Left lobe of liver (tissue), 2 donors: ENCODE data around the gene SETD1A. TPM values are rescaled to one million over a fixed set of nuclear protein-coding genes. Genes with fewer than 3 reads are reported as not detected.
"Not testable (repeated sequence)": the region's sequence is repeated elsewhere in the genome, so short reads cannot be mapped to it uniquely, and the experiment has no call there.

Experiments used
- ATAC-seq: fragments of 200-7000 bp; cut with Tn5 transposase; one replicate; pipeline ENCODE4 v1.9.1; 2020; ENCODE audit warnings: mild to moderate bottlenecking, moderate library complexity
- DNase-seq: peaks from one replicate; pipeline ENCODE4 v3.0.0-alpha.2; 2020; ENCODE audit warnings: low spot score
- total RNA-seq: library from RNA; stranded (reverse); gene quantifications from one replicate; pipeline ENCODE4 v1.2.1, GENCODE V29; 2021
- donor health status: DM: no; HTN: no; CAD: no; lungs with moderate emphysema.
- donor health status: DM: no; HTN: yes; CAD: no.

SETD1A gene
- total RNA-seq, 1 donor from 2014 or later = 8.2 TPM

DNA sequence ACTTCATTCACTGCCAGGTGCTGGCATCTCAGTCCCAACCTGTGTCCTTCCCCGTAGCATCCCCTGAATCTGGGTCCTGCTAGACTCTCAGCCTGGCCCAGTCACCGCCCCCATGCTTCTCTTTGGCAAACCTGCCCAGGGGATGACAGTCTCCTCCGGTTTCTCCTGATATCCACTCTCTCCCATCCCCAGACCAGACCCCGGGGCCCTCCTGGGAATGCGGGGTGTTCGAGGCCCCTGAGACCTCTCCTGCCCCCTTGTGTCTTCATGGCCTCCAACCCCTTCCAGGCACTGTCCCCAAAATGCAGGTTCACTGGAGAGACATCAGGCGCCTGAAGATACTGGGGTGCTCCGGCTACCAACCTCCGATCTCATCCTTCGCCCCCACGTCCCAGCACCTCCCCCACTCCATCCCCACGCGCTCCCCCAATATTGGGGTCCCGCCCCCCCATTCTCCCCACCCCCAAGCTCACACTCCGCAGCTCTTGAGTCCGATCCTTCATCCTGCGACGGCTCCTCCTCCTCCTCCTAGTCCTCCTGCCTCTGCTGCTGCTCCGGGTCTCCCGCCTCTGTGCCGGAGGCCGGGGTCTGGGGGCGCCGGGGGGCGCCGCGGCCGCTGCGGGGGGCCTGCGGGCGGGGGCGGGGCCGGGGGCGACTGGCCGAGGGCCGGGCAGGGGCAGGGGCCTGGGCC is 52.5 kb downstream of the SETD1A start:
- ATAC-seq (no peak), DNase-seq (no peak)

DNA sequence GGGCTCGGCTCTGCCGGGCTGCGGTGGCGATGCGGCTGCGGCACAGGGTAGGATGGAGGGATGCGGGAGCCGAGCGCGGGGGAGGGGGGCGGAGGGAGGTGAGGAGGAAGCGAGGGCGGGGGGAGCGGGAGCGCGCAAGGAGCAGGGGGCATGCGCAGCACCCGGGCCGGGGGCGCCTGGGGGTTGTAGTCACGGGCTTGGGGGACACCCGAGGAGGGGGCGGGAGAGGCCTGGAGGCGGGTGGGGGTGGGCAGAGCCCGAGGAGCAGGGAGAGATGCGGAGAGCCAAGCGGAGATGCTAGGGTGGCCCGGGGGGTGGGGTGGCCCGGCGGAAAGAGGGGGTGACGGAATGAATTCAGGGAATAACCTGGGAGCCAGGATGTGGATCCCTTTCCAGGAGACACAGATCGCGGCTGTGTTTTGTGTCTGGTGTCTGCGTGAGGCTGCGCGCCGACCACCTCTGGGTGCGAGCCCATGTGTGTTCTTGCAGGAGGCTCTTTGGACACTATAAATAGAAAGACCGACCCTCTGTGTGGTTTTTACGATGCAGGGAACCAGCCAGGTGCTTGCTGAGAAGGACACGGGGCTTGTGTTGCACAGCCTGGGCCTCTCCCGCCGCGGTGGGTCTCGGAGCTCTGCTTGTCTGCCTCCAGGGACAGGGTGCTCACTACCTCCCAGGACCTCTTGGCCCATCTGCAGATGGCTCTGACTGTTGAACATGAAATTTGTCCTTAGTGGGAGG is 53.2 kb downstream of the SETD1A start, which contains the start of gene STX1B:
Gene STX1B, minus strand, starts transcription at position 54 of the 741 bp plus-strand sequence. CDS start 242 bp downstream, outside the sequence.
- ATAC-seq (no peak), DNase-seq (no peak)

DNA sequence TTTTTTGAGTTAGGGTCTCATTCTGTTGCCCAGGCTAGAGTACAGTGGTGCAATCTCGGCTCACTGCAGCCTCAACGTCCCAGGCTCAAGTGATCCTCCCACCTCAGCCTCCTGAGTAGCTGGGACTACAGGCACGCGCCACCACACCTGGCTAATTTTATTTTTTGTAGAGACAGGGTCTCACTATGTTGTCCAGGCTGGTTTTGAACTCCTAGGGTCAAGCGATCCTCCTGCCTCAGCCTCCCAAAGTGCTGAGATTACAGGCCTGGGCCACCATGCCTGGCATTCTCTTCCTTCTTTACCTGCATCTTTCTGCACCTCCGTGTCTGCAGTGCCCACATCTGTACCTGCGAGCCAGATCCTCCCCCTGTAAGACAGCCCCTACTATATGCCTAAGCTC is 54.3 kb downstream of the SETD1A start:
- DNase-seq, ATAC-seq: not testable (repeated sequence)

DNA sequence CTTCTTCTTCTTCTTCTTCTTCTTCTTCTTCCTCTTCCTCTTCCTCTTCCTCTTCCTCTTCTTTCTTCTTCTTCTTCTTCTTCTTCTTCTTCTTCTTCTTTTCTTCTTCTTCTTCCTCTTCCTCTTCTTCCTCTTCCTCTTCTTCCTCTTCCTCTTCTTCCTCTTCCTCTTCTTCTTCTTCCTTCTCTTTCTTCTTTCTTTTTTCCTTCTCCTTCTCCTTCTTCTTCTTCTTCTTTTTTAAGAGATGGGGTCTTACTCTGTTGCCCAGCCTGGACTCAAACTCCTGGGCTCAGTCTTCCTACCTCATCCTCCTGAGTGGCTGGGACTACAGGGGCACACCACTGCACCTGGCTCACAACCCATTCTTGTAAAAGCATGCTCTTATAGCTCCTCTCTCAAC is 55.7 kb downstream of the SETD1A start:
- ATAC-seq, DNase-seq: not testable (repeated sequence)

DNA sequence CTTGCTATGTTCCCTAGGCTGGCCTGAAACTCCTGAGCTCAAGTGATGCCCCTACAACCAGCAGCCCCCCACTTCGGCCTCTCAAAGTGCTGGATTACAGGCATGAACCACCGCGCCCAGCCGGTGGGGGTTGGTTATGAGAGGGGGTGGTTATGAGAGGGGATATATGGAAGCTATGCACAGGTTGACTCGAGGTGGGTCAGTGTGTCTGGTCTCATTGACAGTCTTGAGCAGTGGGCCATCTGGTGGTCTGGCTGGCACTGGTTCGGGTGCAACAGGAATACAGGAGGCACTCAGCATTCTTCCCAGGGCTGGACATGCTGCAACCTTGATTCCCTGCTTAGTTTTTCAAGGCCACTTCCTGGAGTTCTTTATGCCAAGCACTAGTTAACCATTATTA is 58.5 kb downstream of the SETD1A start:
- ATAC-seq = peak; percentile 59

DNA sequence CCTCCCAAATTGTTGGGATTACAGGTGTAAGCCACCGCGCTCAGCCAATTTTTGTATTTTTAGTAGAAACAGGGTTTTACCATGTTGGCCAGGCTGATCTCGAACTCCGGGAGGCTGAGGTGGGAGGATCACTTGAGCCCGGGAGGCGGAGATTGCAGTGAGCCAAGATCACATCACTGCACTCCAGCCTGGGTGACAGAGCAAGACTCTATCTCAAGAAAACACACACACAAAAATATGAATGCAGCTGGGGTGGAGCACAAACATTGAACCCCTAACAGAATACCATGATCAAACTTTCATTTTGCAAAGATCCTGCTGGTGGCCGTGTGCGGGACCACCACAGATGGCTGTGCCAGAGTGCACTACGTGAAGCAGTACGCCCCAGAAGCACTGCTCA is 60.2 kb downstream of the SETD1A start:
- DNase-seq, ATAC-seq: not testable (repeated sequence)

More for the DNA sequence above, 58.5 kb downstream of the SETD1A start:
- DNase-seq = no peak

DNA sequence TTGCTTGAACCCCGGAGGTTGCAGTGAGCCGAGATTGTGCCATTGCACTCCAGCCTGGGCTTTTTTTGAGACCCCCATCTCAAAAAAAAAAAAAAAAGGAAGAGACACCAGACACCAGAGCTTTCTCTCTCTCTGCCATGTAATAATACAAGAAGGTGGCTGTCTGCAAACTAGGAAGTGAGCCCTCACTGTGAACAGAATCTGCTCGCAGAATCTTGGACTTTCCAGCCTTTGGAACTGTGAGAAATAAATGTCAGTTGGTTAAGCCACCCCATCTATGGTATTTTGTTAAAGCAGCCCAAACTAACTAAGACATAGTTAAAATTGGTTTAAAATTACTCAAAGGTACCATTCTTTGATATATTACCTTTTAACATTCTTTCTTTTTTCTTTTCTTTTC is 63.0 kb downstream of the SETD1A start:
- no peak for ATAC-seq
- no peak for DNase-seq

DNA sequence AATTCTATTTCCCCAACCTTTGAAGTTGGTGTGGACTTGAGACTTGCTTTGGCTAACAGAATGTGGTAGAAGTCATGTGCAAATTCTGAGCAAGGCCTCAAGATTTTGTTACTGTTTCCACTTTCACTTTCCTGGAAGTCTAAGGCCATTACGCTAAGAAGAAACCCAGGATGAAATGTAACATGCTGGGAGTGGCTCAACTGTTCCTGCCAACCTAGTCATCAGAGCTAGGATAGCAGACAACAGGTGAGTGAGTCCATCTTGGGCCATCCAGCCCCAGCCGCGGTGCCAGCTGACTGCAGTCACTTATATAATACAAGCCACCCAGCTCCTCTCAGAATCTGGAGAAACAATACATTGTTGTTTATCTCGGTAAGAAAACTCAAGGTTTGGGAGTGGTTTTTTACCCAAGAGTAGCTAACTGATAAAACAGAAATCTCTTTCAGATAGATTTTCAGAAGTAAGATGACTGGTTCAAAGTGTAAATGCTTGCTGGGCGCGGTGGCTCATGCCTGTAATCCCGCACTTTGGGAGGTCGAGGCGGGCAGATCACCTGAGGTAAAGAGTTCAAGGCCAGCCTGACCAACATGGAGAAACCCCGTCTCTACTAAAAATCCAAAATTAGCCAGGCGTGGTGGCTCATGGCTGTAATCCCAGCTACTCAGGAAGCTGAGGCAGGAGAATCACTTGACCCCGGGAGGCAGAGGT is 65.1 kb downstream of the SETD1A start:
- ATAC-seq (no peak), DNase-seq (no peak)

DNA sequence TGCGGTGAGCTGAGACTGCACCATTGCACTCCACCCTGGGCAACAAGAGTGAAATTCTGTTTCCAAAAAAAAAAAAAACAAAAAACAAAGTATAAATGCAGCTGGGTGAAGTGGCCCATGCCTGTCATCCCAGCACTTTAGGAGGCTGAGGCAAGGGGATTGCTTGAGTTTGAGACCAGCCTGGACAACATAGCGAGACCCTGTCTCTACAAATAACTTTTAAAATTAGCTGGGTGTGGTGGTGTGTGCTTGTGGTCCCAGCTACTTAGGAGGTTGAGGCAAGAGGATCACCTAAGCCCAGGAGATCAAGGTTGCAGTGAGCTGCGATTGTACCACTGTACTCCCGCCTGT is 65.7 kb downstream of the SETD1A start:
- no peak for DNase-seq
- ATAC-seq = no peak

DNA sequence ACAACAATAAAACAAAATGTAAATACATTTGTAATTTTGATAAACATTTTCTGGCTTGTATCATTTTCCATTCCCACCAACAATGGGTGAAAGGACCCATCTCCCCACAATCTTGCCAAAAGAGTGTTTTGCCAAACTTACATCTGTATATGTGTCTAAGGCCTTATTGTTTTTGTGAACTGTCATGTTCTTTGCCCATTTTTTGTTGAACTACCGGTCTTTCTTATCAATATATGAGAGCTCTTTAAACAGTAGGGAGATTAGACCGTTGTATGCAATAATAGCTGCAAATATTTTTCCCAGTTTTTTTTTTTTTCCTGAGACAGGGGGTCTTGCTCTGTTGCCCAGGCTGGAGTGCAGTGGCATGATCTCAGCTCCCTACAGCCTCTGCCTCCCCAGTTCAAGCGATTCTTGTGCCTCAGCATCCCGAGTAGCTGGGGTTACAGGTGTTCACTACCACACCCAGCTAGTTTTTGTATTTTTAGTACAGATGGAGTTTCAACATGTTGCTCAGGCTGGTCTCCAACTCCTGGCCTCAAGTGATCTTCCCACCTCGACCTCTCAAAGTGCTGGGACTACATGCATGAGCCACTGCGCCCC is 66.2 kb downstream of the SETD1A start:
- no peak for ATAC-seq
- DNase-seq = no peak

DNA sequence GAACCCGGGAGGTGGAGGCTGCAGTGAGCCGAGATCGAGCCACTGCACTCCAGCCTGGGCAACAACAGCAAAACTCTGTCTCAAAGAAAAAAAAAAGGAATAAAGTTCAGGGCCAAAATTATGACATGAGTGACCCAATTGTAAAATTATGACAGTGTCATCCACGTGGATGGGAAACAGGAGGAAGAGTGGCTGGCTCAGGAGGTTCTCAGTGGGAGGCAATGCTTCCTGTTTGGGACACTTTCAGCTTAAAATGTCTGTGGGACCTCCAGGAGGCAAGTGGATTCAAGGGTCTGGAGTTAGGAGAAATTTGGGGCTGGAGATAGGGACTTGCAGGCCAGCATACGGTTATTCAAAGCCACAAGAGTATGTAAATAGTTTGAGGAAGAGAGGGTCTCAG is 67.8 kb downstream of the SETD1A start:
- ATAC-seq (peak; percentile 23), DNase-seq (no peak)

DNA sequence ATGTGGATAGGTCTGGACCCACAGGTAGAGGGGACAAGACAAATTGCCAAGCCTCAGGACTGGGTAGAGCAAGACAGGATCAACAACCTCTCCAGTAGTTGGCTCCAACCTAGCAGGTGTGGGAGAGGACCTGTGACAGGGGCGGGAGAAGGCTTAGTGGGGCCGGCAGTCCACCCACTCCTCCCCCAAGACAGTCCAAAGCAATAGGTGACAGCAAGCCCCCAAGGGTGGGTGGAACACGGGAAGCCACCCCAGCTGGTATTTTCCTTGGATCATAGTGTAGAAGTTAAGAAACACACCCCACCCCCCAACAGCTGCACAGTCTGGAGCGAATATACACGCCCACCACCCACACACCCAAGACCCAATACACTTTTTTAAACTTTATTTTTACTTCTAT is 71.7 kb downstream of the SETD1A start:
- no peak for ATAC-seq
- no peak for DNase-seq

DNA sequence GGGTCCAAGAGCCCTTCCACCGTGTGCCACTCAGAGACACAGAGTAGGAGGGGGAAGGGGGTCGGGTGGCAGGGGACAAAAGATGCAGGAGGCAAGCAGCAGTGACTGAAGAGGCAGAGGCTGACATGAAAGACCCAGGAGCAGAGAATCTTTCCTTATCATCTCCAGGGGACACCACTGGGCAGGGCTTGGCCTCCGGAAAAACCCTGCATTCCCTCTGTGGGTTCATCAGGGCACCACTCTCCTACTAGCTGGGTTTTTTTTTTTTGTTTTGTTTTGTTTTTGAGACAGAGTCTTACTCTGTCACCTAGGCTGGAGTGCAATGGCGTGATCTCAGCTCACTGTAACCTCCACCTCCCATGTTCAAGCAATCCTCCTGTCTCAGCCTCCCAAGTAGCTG is 73.7 kb downstream of the SETD1A start:
- ATAC-seq (no peak), DNase-seq (no peak)

DNA sequence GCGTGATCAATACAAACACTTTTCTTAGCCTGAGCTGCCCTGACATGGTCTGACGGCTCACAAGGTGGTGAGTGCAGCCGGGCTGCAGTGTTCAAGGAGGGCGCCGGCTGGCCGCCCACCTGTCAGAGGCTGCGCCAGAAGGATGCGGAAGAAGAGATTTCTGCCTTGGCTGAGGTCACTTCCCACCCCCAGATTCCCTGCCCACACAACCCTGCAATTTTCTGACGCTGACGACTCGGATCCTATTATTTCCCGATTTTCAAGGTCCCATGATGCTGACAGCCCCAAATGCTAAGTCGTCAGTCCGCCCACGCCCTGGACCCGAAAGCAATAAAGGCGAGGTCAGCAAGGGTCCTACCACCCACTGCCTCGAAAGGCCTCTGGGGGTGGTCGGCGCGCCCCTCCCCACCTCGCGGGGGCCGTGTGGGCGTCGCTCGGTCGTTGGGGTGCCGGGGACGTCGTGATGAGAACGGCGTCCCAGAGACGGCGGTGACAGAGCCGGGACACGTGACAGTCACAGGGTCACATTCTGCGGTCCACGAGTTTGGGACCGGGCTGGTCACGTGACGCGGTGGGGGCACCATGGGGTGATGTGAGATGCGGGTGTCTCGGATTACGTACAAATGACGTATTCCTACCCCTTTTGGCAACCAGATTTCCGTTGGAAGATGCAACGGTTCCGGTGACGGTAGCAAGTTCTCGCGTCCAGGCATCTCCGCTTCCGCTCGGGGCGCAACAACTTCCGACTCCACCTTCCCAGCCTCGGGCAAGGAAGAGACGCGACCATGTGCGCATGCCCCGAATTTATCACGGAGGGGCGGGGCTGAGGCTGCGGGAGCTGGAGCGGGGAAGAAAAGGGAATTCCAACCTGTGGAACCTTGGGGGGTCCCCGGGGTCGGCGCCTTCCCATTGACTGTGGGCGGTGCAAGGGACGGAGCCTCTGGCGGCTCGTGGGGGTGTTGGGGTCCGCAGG is 75.5 kb downstream of the SETD1A start, which contains the start of gene STX4:
Gene STX4, plus strand, starts transcription at position 823 of the 973 bp plus-strand sequence. CDS start 248 bp downstream, outside the sequence.
- ATAC-seq (peak; percentile 92), DNase-seq (peak; percentile 98)

DNA sequence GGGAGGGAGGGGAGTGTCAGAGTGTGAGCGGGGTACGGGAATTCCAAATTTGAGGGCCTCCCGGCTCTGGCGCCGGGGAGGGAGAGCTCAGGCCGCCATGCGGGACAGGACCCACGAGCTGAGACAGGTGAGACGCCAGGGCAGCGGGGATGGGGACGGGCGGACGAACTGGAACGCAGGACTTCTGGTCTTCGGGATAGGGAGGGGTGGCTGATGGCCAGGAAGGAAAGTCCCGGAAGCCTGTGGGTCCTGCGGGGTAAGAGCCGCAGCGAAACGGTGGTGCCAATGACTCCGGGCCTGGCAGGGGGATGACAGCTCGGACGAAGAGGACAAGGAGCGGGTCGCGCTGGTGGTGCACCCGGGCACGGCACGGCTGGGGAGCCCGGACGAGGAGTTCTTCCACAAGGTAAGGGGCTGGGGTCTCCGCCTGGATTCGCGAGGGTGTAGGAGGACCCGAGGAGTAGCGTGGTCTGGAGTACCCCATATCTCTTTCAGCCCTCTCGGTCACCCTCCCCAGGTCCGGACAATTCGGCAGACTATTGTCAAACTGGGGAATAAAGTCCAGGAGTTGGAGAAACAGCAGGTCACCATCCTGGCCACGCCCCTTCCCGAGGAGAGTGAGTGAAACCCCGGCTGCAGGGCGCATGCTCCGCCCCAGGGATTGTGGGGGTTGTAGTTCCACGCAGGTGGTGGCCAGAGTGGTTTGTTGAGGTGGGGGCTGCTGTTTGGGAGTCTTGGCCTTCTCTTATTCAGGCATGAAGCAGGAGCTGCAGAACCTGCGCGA is 76.3 kb downstream of the SETD1A start:
- ATAC-seq (peak; percentile 88), DNase-seq (peak; percentile 94)
